ENCODE measurements around the gene BORCS5.

DNA sequence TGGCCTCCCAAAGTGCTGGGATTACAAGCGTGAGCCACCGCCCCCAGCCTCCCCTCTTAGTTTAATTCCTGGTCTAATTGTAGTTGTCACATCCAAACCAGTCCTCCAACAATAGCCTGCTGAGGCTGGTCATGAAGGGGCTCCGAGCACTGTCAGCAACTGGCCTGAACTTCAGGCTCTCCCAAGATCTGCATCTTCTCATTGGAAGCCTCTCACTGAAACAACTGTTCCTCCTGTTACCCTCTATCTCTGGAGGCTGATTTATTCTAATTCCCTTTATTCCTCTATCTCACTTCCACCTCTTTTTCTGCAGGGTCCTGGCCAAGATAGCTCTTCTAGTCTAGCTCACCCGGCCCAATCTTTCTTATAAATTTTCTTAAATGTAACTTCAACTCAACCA, 116.3 kb downstream of the BORCS5 start:
- TF ChIP-seq POLR2A (IDR thresholded peaks at IDR 0.05) (no peak), POLR2AphosphoS5 (IDR thresholded peaks at IDR 0.05) (no peak)
- TF ChIP-seq, protein P1, sequence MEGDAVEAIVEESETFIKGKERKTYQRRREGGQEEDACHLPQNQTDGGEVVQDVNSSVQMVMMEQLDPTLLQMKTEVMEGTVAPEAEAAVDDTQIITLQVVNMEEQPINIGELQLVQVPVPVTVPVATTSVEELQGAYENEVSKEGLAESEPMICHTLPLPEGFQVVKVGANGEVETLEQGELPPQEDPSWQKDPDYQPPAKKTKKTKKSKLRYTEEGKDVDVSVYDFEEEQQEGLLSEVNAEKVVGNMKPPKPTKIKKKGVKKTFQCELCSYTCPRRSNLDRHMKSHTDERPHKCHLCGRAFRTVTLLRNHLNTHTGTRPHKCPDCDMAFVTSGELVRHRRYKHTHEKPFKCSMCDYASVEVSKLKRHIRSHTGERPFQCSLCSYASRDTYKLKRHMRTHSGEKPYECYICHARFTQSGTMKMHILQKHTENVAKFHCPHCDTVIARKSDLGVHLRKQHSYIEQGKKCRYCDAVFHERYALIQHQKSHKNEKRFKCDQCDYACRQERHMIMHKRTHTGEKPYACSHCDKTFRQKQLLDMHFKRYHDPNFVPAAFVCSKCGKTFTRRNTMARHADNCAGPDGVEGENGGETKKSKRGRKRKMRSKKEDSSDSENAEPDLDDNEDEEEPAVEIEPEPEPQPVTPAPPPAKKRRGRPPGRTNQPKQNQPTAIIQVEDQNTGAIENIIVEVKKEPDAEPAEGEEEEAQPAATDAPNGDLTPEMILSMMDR (IDR thresholded peaks at IDR 0.05), result no peak
